Measurements from ENCODE around the gene BCOR.

Gene BCOR

DNA sequence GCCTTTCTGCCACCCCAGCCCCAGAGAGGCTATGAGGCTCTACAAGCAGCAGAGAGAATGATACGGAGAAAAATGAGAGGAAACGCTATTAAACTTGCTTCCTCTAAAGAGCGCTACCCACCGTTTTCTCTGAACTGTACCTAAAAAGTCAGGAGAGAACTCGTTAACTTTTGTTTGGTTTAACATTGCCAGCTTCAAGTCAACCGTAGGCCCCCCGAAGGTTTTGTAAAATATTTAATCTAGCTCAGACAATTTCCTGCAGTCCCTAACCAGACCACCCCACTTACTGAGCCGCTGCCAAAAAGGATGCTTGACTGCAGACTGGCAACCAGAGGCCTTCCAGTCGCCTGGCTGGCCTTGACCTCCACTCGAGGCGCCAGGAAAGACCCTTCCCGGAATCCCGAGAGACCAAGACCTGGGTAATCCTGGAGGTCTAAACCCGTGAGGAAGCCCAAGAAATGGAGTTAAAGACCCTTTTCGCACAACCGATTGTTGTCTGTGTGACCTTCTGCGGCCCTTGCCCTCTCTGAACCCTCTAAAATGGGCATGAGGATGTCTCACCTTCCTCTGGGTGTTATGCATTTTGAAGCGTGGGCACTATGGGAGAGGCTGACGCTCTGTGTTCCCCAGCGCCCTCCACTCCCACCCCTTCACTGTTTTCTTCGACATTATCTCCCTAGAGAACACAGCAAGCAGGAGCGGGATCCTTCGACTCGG, 86.3 kb downstream of the BCOR start:
- Histone ChIP-seq H3K79me2 (ENCODE audit: insufficient read depth, low read length) (peaks cover 53% of the 10 kb centered on the region), H3K4me2 (ENCODE audit: low read depth, low read length, poor library complexity, severe bottlenecking) (peak overlapping the region; percentile 91), H2AFZ (ENCODE audit: low read length) (no peak overlapping the region), H3K9ac (ENCODE audit: low read depth, low read length, poor library complexity, severe bottlenecking) (peak overlapping the region; percentile 98), H3K4me1 (ENCODE audit: insufficient read depth, low read length, poor library complexity, severe bottlenecking) (peaks cover 48% of the 10 kb centered on the region), H4K20me1 (ENCODE audit: insufficient read depth, low read length, poor library complexity, severe bottlenecking) (no peaks in the 10 kb centered on the region), H3K9me2 (replicated peaks; ENCODE audit: low read depth, low read length) (no peaks in the 10 kb centered on the region), H3K9me3 (ENCODE audit: insufficient read depth, low read depth, low read length) (no peaks in the 10 kb centered on the region), H3K4me3 (ENCODE audit: low read length, poor library complexity, severe bottlenecking) (peak overlapping the region; percentile 80), H3K27me3 (ENCODE audit: insufficient read depth, low read length, poor library complexity, severe bottlenecking) (no peaks in the 10 kb centered on the region), H3F3A (ENCODE audit: low read depth) (peaks cover 12% of the 10 kb centered on the region; the same call in 1 of the 2 replicates), H3K36me3 (ENCODE audit: insufficient read depth, low read length) (no peaks in the 10 kb centered on the region)
- TF ChIP-seq, protein P1, sequence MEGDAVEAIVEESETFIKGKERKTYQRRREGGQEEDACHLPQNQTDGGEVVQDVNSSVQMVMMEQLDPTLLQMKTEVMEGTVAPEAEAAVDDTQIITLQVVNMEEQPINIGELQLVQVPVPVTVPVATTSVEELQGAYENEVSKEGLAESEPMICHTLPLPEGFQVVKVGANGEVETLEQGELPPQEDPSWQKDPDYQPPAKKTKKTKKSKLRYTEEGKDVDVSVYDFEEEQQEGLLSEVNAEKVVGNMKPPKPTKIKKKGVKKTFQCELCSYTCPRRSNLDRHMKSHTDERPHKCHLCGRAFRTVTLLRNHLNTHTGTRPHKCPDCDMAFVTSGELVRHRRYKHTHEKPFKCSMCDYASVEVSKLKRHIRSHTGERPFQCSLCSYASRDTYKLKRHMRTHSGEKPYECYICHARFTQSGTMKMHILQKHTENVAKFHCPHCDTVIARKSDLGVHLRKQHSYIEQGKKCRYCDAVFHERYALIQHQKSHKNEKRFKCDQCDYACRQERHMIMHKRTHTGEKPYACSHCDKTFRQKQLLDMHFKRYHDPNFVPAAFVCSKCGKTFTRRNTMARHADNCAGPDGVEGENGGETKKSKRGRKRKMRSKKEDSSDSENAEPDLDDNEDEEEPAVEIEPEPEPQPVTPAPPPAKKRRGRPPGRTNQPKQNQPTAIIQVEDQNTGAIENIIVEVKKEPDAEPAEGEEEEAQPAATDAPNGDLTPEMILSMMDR (conservative IDR thresholded peaks at IDR 0.05; ENCODE audit: low read length) = 0 out of 2 replicates have a peak, but pooled peaks have one; percentile 8
- TF ChIP-seq EZH2phosphoT487 (IDR thresholded peaks at IDR 0.05; ENCODE audit: borderline replicate concordance) = no peak

DNA sequence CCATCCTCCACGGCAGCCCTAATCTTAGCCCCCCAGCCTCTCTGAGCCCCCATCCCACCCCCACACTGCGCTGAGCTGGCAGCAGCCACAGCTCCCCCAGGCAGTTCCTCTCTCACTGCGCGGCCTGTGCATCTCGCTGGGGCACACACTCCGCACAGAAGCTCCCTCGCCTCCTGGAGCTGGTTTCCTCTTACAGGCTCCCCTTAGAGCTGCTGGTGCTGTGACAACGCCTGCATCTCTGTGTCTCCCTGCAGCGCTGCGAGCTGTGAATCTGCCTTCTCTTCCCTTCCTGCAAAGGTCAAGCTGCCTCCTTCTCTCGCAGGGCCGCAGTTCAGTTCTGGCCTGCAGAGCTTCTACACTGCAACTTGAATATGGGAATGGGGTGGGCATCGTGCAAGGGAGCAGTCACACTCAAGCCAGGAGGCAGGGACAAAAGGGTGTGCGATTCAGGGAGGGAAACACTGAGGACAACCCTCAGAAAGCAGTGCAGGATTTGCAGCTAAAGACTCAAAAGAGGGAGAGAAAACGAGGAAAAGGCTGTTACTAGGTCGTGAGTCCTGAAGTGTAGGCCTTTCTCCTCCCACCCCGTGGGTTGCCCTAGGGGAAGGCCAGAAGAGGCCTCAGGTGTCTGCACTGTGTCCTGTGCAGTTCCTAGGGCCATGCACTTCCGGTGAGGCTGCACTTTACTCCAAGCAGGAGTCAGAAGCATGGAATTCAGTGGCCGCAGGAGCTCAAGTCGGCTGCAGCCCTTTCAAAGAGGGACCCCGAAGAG, 87.0 kb downstream of the BCOR start:
- peaks cover 46% of the 10 kb centered on the region for H3K4me1 ChIP-seq (ENCODE audit: insufficient read depth, low read length, poor library complexity, severe bottlenecking)
- H2AFZ ChIP-seq (ENCODE audit: low read length) = no peak overlapping the region
- no peaks in the 10 kb centered on the region for H3K9me2 ChIP-seq (replicated peaks; ENCODE audit: low read depth, low read length)
- TF ChIP-seq, protein P1 (conservative IDR thresholded peaks at IDR 0.05; ENCODE audit: low read length) = no peak
- no peak for TF ChIP-seq EZH2phosphoT487 (IDR thresholded peaks at IDR 0.05; ENCODE audit: borderline replicate concordance)
- H3K27me3 ChIP-seq (ENCODE audit: insufficient read depth, low read length, poor library complexity, severe bottlenecking) = no peaks in the 10 kb centered on the region
- peak overlapping the region; percentile 91 for H3K4me2 ChIP-seq (ENCODE audit: low read depth, low read length, poor library complexity, severe bottlenecking)
- peaks cover 12% of the 10 kb centered on the region; the same call in 1 of the 2 replicates for H3F3A ChIP-seq (ENCODE audit: low read depth)
- H3K36me3 ChIP-seq (ENCODE audit: insufficient read depth, low read length) = no peaks in the 10 kb centered on the region
- H3K9me3 ChIP-seq (ENCODE audit: insufficient read depth, low read depth, low read length) = no peaks in the 10 kb centered on the region
- peak overlapping the region; percentile 80 for H3K4me3 ChIP-seq (ENCODE audit: low read length, poor library complexity, severe bottlenecking)
- H3K9ac ChIP-seq (ENCODE audit: low read depth, low read length, poor library complexity, severe bottlenecking) = peak overlapping the region; percentile 98
- H3K79me2 ChIP-seq (ENCODE audit: insufficient read depth, low read length) = peaks cover 58% of the 10 kb centered on the region
- no peaks in the 10 kb centered on the region for H4K20me1 ChIP-seq (ENCODE audit: insufficient read depth, low read length, poor library complexity, severe bottlenecking)

DNA sequence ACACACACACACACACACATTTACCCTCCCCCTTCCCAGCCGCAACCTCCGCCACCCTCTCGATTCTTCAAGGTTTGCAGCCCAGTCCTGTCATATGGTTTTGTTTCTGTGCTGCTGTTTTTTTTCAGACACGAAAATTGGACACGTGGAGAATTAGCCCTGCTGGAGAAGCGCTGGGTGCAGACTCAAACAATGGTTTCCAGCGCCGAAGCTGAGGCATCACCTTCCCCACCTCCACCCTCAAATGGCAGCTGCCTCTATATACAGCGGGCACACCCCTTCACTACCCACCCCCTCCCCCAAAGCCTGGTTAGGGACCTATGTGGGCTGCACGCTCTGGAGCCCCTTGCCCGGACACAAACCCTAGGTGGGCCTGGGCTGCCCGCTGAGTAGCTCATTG, 87.9 kb downstream of the BCOR start:
- H3K9me2 ChIP-seq (replicated peaks; ENCODE audit: low read depth, low read length) = no peaks in the 10 kb centered on the region
- H3K36me3 ChIP-seq (ENCODE audit: insufficient read depth, low read length) = no peaks in the 10 kb centered on the region
- H3F3A ChIP-seq (ENCODE audit: low read depth) = peaks cover 6% of the 10 kb centered on the region; the same call in 1 of the 2 replicates
- TF ChIP-seq EZH2phosphoT487 (IDR thresholded peaks at IDR 0.05; ENCODE audit: borderline replicate concordance) = no peak
- TF ChIP-seq, protein P1 (conservative IDR thresholded peaks at IDR 0.05; ENCODE audit: low read length) = no peak
- peak overlapping the region; percentile 98 for H3K9ac ChIP-seq (ENCODE audit: low read depth, low read length, poor library complexity, severe bottlenecking)
- H3K9me3 ChIP-seq (ENCODE audit: insufficient read depth, low read depth, low read length) = no peaks in the 10 kb centered on the region
- peak overlapping the region; percentile 80 for H3K4me3 ChIP-seq (ENCODE audit: low read length, poor library complexity, severe bottlenecking)
- peaks cover 66% of the 10 kb centered on the region for H3K79me2 ChIP-seq (ENCODE audit: insufficient read depth, low read length)
- peaks cover 40% of the 10 kb centered on the region for H3K4me1 ChIP-seq (ENCODE audit: insufficient read depth, low read length, poor library complexity, severe bottlenecking)
- no peaks in the 10 kb centered on the region for H3K27me3 ChIP-seq (ENCODE audit: insufficient read depth, low read length, poor library complexity, severe bottlenecking)
- no peak overlapping the region for H2AFZ ChIP-seq (ENCODE audit: low read length)
- H3K4me2 ChIP-seq (ENCODE audit: low read depth, low read length, poor library complexity, severe bottlenecking) = peak overlapping the region; percentile 91
- H4K20me1 ChIP-seq (ENCODE audit: insufficient read depth, low read length, poor library complexity, severe bottlenecking) = no peaks in the 10 kb centered on the region
